Keratinocyte (primary cell): ENCODE data around the gene RASAL2. TPM values are rescaled to one million over a fixed set of nuclear protein-coding genes. Genes with fewer than 3 reads are reported as not detected.
"Not testable (repeated sequence)": the region's sequence is repeated elsewhere in the genome, so short reads cannot be mapped to it uniquely, and the experiment has no call there.

Experiments used
- DNase-seq: peaks from one replicate; pipeline ENCODE4 v3.0.0-alpha.2; 2011; ENCODE audit warnings: low read depth, missing footprints, low spot score
- FAIRE-seq: peaks from 2 replicates; lab custom pipeline; 2011; peaks lifted over from hg19 to GRCh38; lab: Jason Lieb, UNC
- H2AFZ ChIP-seq: 2 replicates; pipeline ENCODE4 v1.6.0; 2012; ENCODE audit warnings: low read length, control low read depth, inconsistent platforms; ENCODE audit not compliant: control insufficient read depth
- H3K27ac ChIP-seq: 2 replicates; pipeline ENCODE4 v1.5.1; 2011; ENCODE audit warnings: low read length; ENCODE audit not compliant: control insufficient read depth, insufficient read depth
- H3K27me3 ChIP-seq: 3 replicates; pipeline ENCODE4 v1.6.0; 2011; ENCODE audit warnings: low read length; ENCODE audit not compliant: control insufficient read depth, insufficient read depth; ENCODE audit errors: extremely low read depth
- H3K36me3 ChIP-seq, 2 experiments: 2 replicates in 1 of 2; 3 replicates in 1 of 2; pipeline ENCODE4 v1.5.1; 2011; ENCODE audit warnings: low read length in 2 of 2, mild to moderate bottlenecking in 1 of 2; ENCODE audit not compliant: control insufficient read depth in 2 of 2, insufficient read depth in 2 of 2; ENCODE audit errors: extremely low read depth in 1 of 2
- H3K4me1 ChIP-seq: 3 replicates; pipeline ENCODE4 v1.5.1; 2011; ENCODE audit warnings: low read length; ENCODE audit not compliant: control insufficient read depth, insufficient read depth; ENCODE audit errors: extremely low read depth
- H3K4me2 ChIP-seq: 3 replicates; pipeline ENCODE4 v1.6.0; 2011; ENCODE audit warnings: low read depth, low read length; ENCODE audit not compliant: control insufficient read depth, insufficient read depth; ENCODE audit errors: extremely low read depth
- H3K4me3 ChIP-seq, 3 experiments: fragments of 200-600 bp in 1 of 3; sonication (generic) in 1 of 3; 2 replicates in 2 of 3; 3 replicates in 1 of 3; pipeline ENCODE4 v1.5.1; 2011 to 2016; ENCODE audit warnings: low read length in 3 of 3, mild to moderate bottlenecking in 3 of 3, control low read depth in 2 of 3, inconsistent platforms in 1 of 3, low read depth in 1 of 3, mixed read lengths in 1 of 3, mixed run types in 1 of 3, moderate library complexity in 1 of 3; ENCODE audit not compliant: control insufficient read depth in 2 of 3, insufficient read depth in 2 of 3; ENCODE audit errors: extremely low read depth in 1 of 3
- H3K79me2 ChIP-seq: 2 replicates; pipeline ENCODE4 v1.6.0; 2012; ENCODE audit warnings: low read length; ENCODE audit not compliant: control insufficient read depth, insufficient read depth
- H3K9ac ChIP-seq: 3 replicates; pipeline ENCODE4 v1.6.0; 2011; ENCODE audit warnings: low read length; ENCODE audit not compliant: control insufficient read depth, insufficient read depth; ENCODE audit errors: extremely low read depth
- H3K9me1 ChIP-seq: 3 replicates; pipeline ENCODE4 v1.6.0; 2011; ENCODE audit warnings: low read length; ENCODE audit not compliant: control insufficient read depth, insufficient read depth; ENCODE audit errors: extremely low read depth
- H3K9me3 ChIP-seq: 2 replicates; pipeline ENCODE4 v1.5.1; 2012; ENCODE audit warnings: low read depth, low read length; ENCODE audit not compliant: control insufficient read depth
- H4K20me1 ChIP-seq: 3 replicates; pipeline ENCODE4 v1.6.0; 2011; ENCODE audit warnings: low read length; ENCODE audit not compliant: control insufficient read depth, insufficient read depth; ENCODE audit errors: extremely low read depth
- CTCF ChIP-seq, 3 experiments: IDR thresholded peaks in 1 of 3; conservative IDR thresholded peaks in 1 of 3; optimal IDR thresholded peaks in 1 of 3; 2 replicates in 2 of 3; 3 replicates in 1 of 3; pipeline versions ENCODE3 to v1.5.1; 2011; ENCODE audit warnings: low read length in 3 of 3, mild to moderate bottlenecking in 3 of 3, moderate library complexity in 2 of 3, control low read depth in 1 of 3, inconsistent platforms in 1 of 3; ENCODE audit not compliant: insufficient read depth in 2 of 3; ENCODE audit errors: extremely low read depth in 1 of 3
- EZH2 ChIP-seq: IDR thresholded peaks from one replicate; pipeline ENCODE4 v1.6.1; 2012; ENCODE audit warnings: inconsistent platforms, mild to moderate bottlenecking, low read length, moderate library complexity
- dilution Hi-C: fragments of 300-500 bp; cut with MboI; formaldehyde crosslinking; loops from one replicate; pipeline ENCODE4 v1.7.0; 2020; ENCODE audit warnings: low sequenced_read_pairs; ENCODE audit not compliant: extremely low pct_ligation_motif_present
- polyA plus RNA-seq, 5 experiments: library from polyadenylated mRNA; depleted of rRNA in 3 of 5; stranded (reverse) in 3 of 5; stranded (forward) in 1 of 5; unstranded in 1 of 5; fragments of >200 nt; gene quantifications; 1 replicate in 1 of 5; 2 replicates in 3 of 5; 3 replicates in 1 of 5; pipeline versions ENCODE4 v1.2.1 to v1.2.3, GENCODE V29; 2011 to 2012; ENCODE audit warnings: missing spikeins in 2 of 5, low read depth in 1 of 5, low replicate concordance in 1 of 5

RASAL2 gene
- polyA plus RNA-seq, 1 donor (not counting 4 experiments of a cell fraction or from before 2014, with no cell fraction given) = 27.2 TPM

- FAIRE-seq (peak; percentile 23), DNase-seq (no peak)
- Histone ChIP-seq H3K4me2 (no peak overlapping the region), H3K9me1 (no peaks in the 10 kb centered on the region), H3K27me3 (no peaks in the 10 kb centered on the region), H3K9ac (no peak overlapping the region), H3K4me1 (peaks cover 13% of the 10 kb centered on the region), H3K36me3 (no peaks in the 10 kb centered on the region), H3K79me2 (peaks cover 57% of the 10 kb centered on the region), H4K20me1 (no peaks in the 10 kb centered on the region), H3K9me3 (peaks cover 4% of the 10 kb centered on the region), H3K27ac (no peak overlapping the region), H2AFZ (no peak overlapping the region), H3K4me3 (no peak overlapping the region)
- dilution Hi-C loops = no loop called here
- TF ChIP-seq EZH2 = no peak
- no peak for TF ChIP-seq CTCF (optimal IDR thresholded peaks at IDR 0.05 in 1 of 3, IDR thresholded peaks at IDR 0.05 in 1 of 3, conservative IDR thresholded peaks at IDR 0.05 in 1 of 3; ENCODE audit: extremely low read depth in 1 of 3, insufficient read depth in 2 of 3, low read length in 3 of 3)
Measured at GRCh38 chr1:178196631-178197030, 102.7 kb downstream of the RASAL2 start.

- H3K4me1 ChIP-seq, H3K9ac ChIP-seq, FAIRE-seq, DNase-seq, dilution Hi-C loops, H3K36me3 ChIP-seq, H4K20me1 ChIP-seq, H3K9me1 ChIP-seq, H2AFZ ChIP-seq, H3K9me3 ChIP-seq, H3K27me3 ChIP-seq, H3K4me3 ChIP-seq, H3K4me2 ChIP-seq, H3K27ac ChIP-seq: not testable (repeated sequence)
- H3K79me2 ChIP-seq = peaks cover 62% of the 10 kb centered on the region
Measured at GRCh38 chr1:178202095-178202494, 108.2 kb downstream of the RASAL2 start.

GRCh38 chr1:178202546-178202945 lies 108.6 kb downstream of the RASAL2 start:
- H3K36me3 ChIP-seq, H3K27me3 ChIP-seq, dilution Hi-C loops, H4K20me1 ChIP-seq, H2AFZ ChIP-seq, H3K4me2 ChIP-seq, H3K4me3 ChIP-seq, FAIRE-seq, H3K9ac ChIP-seq, H3K4me1 ChIP-seq, DNase-seq, H3K9me1 ChIP-seq, H3K27ac ChIP-seq, H3K9me3 ChIP-seq: not testable (repeated sequence)
- peaks cover 62% of the 10 kb centered on the region for H3K79me2 ChIP-seq

- H3K4me2 ChIP-seq, H3K4me1 ChIP-seq, H3K27me3 ChIP-seq, H3K9ac ChIP-seq, dilution Hi-C loops, FAIRE-seq, H3K27ac ChIP-seq, H4K20me1 ChIP-seq, DNase-seq, H2AFZ ChIP-seq, H3K36me3 ChIP-seq, H3K4me3 ChIP-seq, H3K9me1 ChIP-seq, H3K9me3 ChIP-seq: not testable (repeated sequence)
- peaks cover 47% of the 10 kb centered on the region for H3K79me2 ChIP-seq
Measured at GRCh38 chr1:178208269-178208856, 114.5 kb downstream of the RASAL2 start.
